Measurements from ENCODE around the gene PRMT1.

The PRMT1 gene

DNA sequence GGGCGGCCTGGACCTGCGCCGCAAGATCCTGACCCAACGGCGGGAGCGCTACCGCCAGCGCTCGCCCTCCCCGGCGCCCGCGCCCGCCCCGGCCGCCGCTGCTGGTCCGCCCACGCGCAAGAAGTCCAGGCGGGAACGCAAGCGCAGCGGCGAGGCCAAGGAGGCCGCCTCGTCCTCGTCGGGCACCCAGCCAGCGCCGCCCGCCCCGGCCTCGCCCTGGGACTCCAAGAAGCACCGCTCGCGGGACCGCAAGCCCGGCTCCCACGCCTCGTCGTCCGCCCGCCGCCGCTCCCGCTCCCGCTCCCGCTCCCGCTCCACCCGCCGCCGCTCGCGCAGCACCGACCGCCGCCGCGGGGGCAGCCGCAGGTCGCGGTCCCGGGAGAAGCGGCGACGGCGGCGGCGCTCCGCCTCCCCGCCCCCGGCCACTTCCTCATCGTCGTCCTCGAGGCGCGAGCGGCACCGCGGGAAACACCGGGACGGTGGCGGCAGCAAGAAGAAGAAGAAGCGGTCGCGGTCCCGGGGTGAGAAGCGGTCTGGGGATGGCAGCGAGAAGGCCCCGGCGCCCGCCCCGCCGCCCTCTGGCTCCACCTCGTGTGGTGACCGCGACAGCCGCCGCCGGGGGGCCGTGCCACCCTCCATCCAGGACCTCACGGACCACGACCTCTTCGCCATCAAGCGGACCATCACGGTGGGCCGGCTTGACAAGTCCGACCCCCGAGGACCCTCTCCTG lies 25.1 kb upstream of the PRMT1 start:
- DNase-seq: no peak

DNA sequence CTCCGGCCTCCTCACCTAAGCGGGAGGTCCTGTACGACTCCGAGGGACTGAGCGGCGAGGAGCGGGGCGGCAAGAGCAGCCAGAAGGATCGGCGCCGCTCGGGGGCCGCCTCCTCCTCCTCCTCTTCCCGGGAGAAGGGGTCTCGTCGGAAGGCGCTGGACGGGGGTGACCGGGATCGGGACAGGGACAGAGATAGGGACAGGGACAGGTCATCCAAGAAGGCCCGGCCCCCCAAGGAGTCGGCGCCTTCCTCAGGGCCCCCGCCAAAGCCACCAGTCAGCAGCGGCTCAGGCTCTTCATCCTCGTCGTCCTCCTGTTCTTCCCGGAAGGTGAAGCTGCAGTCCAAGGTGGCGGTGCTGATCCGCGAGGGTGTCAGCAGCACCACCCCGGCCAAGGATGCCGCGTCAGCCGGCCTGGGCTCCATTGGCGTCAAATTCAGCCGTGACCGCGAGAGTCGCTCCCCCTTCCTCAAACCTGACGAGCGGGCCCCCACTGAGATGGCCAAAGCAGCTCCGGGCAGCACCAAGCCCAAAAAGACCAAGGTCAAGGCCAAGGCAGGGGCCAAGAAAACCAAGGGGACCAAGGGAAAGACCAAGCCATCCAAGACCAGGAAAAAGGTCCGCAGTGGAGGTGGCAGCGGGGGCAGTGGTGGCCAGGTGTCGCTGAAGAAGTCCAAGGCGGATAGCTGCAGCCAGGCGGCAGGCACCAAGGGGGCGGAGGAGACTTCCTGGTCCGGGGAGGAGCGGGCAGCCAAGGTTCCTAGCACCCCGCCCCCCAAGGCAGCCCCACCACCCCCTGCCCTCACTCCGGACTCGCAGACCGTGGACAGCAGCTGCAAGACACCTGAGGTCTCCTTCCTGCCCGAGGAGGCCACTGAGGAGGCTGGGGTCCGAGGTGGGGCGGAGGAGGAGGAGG lies 24.3 kb upstream of the PRMT1 start:
- no peak for DNase-seq

GRCh38 chr19:49653466-49653806 lies 23.6 kb upstream of the PRMT1 start:
- no peak for DNase-seq

- no peak for DNase-seq
These were observed 22.5 kb upstream of the PRMT1 start for GRCh38 chr19:49654581-49654980.

DNA sequence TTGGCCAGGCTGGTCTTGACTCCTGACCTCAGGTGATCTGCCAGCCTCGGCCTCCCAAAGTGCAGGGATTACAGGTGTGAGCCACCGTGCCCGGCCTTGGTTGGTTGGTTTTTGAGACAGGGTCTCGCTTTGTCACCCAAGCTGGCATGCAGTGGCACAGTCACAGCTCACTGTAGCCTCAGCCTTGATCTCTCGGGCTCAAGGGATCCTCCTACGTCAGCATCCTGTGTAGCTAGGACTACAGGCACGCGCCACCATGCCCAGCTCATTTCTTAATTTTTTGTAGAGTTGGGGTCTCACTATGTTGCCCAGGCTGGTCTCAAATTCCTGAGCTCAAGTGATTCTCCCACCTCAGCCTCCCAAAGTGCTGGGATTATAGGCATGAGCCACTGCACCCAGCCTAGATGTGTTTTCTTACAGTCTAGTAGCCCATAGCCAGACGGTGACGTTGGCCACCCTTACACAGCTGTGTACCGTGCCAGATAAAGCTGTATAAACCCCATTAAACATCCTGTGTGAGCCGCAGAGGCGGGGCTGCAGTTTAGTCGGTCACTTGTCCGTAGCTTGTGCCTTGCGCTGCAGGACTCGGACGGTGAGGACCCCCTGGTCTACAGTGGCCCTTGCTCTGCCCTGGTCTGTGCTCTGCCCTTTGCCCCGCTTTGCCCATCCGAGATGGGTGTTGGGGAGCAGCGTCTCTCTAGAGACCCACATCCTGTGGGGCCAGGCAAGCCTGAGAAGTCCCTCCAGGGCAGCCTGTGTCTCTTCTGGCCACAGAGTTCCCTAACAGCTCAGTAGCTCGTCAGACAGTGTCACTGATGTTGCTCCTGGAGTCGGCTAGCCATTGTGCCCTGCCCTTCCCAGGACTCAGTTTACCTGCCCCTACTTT lies 21.3 kb upstream of the PRMT1 start:
- no peak for DNase-seq

- no peak for DNase-seq
These were observed 20.5 kb upstream of the PRMT1 start for GRCh38 chr19:49656456-49657109.

DNA sequence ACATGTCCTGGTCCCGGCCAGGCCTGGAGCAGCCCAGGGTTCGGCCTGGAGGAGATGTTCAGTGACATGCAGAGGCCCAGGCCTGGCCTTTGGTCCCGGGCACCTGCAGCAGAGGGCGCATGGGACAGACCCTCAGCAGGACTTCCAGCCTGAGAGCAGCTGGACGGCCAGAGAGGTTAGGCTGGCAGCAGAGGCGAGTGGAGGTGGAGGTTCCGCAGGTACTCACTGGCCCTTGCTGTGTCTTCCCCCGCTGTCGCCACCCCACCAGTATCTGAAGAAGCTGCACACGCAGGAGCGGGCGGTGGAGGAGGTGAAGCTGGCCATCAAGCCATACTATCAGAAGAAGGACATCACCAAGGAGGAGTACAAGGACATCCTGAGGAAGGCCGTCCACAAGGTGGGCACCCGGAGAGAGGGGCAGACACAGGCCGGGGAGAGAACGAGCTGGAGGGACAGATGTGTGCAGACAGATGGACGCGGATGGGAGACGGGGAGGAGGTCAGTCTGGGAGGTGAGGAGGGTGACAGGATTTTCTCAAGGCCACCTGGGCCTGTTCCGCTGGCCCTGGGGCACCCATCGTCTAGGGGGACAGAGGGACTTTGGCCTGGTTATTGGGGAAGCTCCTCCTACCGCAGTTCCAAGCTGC lies 19.5 kb upstream of the PRMT1 start:
- DNase-seq: no peak

- DNase-seq: no peak
These were observed 18.9 kb upstream of the PRMT1 start for GRCh38 chr19:49658139-49658517.

DNA sequence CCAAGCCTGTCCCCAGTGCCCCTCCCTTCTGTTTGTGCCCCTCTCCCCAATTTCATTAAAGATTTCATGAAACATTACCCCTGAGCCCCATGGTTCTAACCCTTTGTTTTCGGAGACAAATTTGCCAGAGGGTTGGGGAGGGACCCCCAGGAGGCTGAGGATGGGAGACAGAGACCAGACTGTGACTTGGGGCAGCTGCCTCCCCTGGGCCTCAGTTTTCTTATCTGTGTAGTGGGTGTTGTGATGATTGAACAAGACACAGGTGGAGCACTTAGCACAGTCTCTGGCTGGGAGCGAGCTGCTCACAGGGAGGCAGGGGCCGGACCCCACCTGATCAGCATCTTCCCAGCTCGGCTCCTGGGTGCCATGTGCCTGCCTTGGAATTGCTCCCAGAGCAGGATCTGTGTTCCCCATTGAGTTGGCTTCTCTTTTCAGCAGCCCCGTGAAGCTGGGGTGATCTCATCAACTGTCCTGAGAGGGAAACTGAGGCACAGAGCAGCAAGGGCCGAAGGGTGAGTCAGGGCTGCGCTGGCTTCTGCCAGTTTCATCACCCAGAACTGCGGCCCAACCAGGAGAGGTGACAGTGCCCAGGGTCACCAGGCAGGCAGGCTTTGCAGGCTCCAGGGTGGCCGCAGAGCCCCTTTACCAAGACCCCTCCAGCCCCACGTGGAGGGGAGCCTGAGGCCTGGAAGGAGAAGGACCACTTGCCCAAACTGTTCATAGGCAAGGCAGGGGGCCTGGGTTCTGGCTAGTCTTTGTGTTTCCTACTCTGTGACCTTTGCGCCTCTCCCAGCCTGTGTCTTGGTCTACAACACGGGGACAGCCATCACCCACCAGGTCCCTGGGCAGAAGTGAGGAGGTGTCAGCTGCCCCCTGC lies 18.3 kb upstream of the PRMT1 start:
- no peak for DNase-seq

DNA sequence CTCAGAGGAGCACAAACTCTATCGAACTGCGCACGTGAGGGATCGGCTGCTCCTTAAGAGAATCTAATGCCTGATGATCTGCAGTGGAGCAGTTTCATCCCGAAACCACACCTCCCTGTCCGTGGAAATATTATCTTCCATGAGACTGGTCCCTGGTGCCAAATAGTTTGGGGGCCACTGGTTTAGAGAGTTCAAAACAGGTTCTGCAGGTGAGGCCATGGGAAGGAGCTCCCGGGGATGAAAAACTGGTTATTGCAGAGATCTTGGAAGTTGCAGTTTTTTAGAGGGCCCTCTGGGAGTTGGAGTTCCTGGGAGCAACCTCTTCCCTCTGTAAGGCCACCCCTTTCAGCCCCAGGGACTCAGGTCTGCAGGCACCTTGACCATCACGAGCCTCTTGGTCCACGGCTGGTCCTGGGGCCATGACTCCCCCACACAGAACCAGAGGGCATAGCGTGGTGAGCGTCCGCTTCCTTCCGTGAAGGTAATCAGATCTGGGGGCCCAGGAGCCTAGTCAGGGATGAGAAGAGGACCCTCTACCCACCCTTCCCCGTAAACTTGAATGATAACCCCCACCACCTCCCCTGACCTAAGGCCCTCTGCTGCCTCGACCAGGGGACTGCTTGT lies 16.6 kb upstream of the PRMT1 start:
- DNase-seq: no peak

DNA sequence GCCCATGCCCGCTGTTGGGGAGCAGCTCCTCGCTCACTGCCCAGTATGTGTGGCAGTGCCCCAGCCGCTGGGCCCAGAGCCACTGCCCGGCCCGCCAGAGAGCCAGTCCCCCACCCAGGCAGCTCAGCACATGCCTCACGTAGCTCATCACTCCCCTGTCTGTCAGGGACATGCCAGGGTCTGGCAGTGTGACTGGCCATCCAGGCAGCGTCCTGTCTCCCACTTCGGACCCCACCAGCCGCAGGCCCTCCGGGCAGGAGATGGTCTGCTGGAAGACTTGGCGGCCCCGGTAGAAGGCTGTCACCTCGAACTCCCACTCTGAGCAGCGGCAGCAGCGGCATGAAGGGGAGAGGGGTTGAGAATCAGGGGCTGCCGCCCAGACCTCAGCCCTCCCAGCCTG lies 15.1 kb upstream of the PRMT1 start:
- no peak for DNase-seq

GRCh38 chr19:49663224-49663623 lies 13.8 kb upstream of the PRMT1 start:
- DNase-seq: no peak

- peak; percentile 88 for DNase-seq
These were observed 12.7 kb upstream of the PRMT1 start for GRCh38 chr19:49664171-49665035.

- no peak for DNase-seq
These were observed 12.1 kb upstream of the PRMT1 start for GRCh38 chr19:49665036-49665350.

DNA sequence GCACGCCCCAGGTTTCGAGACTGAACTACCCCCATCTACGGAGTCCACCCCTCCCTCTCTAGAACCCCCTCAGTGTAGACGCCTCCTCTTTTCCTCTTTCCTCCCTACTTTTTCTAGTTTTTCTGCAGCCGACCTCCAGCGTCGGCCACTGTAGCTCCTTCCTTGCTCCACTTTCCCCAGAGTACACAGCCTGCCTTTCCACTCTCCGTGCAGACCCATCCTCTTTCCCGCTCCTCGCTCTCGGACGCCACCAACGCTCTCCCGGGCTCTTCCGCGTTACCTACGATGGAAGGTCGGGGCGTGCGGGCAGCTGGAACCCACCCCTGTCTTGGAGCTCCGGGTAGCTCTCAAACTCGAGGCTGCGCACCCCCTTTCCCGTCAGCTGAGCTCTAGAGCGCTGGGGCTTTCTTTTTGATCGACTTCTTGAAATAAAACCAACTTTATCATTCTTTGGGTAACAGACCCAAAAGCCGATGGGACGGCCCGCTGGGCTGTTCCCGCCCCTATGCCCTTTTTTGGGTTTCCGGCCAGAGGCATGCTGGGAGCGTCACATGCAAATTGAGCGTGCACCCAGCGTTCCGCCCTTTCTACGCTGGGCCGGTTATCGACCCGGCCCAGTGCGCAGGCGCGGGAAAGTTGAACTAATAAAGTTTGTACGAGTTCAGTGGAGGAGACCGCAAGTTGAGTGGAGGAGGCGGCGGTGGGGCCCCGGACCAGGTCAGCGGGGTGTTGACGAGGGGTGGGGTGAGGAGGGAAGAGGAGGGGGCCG lies 11.5 kb upstream of the PRMT1 start, which contains the start of the genes BCL2L12 and IRF3:
Gene BCL2L12 (plus strand): TSS at position 583 of the 769 bp plus-strand sequence. CDS start 760 bp downstream, outside the sequence.
Gene IRF3 (minus strand): TSS at position 507 of the 769 bp plus-strand sequence. CDS start 1,019 bp downstream, outside the sequence.
- DNase-seq: peak; percentile 95

- DNase-seq: no peak
These were observed 11.0 kb upstream of the PRMT1 start for GRCh38 chr19:49666120-49666444.

DNA sequence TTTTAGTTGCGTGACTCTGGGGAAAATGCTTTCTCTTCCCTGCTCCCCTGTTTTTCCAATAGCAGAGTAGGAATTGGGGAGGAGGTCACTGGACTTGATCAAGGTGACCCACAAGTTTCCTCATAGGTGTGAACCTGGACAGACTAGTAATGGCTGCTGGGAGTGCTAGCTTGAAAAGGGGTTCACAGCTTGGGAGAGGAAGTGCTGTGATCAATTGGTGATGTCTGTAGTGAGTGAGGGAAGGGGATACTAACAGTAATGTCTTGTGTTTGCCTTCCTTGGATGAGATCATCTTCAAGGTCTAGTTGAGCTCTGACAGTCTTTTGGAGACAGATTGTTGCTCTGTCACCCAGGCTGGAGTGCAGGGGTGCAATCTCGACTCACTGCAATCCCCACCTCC lies 9.6 kb upstream of the PRMT1 start:
- no peak for DNase-seq

DNA sequence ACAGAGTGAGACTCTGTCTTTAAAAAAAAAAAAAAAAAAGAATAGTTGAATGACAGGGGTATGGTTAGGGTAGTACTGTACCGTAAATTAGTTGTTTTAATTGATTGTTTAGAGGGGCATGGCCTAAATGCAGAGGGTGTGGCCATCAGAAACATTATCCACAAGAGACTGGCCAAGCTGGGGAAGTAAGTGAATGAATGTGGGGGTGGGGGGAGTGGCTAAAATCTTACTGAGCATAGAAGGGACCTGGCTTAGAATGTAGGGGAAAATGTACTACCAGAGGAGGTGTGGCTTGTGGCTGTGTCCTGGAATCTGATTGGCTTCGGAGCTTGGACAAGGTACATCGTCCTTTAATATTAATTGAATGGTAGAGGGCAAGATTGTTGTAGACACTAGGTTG lies 7.6 kb upstream of the PRMT1 start:
- DNase-seq: no peak

Data from NK-92 treated with Interleukin-12 subunit alpha and Interleukin-12 subunit beta, amount 100 ng/mL, for 24 hours (cell line).